Measurements from ENCODE around the gene GOLGA3.
"Not testable (repeated sequence)": the region's sequence is repeated elsewhere in the genome, so short reads cannot be mapped to it uniquely, and the experiment has no call there.

The GOLGA3 gene

DNA sequence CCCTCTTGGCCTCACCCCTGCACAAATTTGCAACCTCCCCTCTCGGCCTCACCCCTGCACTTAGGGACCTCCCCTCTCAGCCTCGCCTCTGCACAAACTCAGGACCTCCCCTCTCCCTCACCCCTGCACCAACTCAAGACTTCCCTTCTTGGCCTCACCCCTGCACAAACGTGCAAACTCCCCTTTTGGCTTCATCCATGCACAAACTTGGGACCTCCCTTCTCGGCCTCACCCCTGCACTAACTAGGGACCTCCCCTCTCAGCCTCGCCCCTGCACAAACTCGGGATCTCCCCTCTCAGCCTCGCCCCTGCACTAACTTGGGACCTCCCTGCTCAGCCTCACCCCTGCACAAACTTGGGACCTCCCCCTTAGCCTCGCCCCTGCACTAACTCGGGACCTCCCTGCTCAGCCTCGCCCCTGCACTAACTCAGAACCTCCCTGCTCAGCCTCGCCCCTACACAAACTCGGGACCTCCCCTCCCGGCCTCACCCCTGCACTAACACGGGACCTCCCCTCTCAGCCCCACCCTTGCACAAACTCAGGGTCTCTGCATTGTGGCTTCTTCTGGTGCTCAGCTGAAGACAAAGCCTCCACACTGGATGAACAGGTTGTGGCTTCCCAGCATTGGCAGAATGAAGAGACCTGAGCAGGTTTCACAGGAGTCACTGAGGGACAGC, 11.0 kb upstream of the GOLGA3 start:
- no peak overlapping the region for H3K4me3 ChIP-seq (ENCODE audit: low read depth, low read length)
- no peak for TF ChIP-seq POLR2A (IDR thresholded peaks at IDR 0.05; ENCODE audit: extremely low read depth, insufficient read length)
- TF ChIP-seq, protein P1, sequence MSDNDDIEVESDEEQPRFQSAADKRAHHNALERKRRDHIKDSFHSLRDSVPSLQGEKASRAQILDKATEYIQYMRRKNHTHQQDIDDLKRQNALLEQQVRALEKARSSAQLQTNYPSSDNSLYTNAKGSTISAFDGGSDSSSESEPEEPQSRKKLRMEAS (IDR thresholded peaks at IDR 0.05; ENCODE audit: low read depth, low read length) = no peak
- no peak for TF ChIP-seq MYC (IDR thresholded peaks at IDR 0.05; ENCODE audit: low read depth, low read length)
- TF ChIP-seq, protein P2, sequence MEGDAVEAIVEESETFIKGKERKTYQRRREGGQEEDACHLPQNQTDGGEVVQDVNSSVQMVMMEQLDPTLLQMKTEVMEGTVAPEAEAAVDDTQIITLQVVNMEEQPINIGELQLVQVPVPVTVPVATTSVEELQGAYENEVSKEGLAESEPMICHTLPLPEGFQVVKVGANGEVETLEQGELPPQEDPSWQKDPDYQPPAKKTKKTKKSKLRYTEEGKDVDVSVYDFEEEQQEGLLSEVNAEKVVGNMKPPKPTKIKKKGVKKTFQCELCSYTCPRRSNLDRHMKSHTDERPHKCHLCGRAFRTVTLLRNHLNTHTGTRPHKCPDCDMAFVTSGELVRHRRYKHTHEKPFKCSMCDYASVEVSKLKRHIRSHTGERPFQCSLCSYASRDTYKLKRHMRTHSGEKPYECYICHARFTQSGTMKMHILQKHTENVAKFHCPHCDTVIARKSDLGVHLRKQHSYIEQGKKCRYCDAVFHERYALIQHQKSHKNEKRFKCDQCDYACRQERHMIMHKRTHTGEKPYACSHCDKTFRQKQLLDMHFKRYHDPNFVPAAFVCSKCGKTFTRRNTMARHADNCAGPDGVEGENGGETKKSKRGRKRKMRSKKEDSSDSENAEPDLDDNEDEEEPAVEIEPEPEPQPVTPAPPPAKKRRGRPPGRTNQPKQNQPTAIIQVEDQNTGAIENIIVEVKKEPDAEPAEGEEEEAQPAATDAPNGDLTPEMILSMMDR (IDR thresholded peaks at IDR 0.05; ENCODE audit: low read depth, low read length) = no peak
- no peak for DNase-seq (ENCODE audit: low read depth)

DNA sequence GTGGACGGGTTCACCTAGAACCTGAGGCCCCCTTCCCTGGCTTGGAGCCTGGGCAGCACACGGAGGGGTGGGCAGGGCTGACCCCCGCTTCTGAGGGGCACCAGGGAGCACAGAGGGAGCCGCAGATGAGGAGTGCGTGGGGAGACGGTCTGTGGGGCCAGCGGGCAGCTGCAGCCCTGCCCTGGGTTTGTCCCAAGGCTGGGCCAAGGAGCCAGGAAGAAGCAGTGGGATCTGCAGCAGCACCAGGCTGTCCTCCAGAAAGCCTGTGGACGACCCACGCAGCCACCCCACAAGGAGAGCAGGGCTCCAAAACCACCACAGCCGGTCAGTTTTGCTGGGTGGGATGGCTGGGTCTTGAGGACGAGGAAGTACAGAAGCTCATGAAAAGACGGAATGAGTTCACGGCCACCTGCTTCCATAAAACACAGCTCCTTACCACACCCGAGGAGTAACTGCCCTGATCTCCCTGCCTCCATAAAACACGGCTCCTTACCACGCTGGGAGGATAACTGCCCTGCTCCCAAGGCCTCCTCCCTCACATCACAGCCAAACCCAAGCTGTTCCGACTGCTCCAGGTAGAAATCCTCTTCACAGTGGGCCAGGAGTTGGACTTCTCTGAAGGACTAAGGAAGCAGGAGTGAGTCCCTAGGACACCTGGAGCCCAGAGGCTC, 9.9 kb upstream of the GOLGA3 start:
- DNase-seq (ENCODE audit: low read depth) = no peak
- no peak overlapping the region for H3K4me3 ChIP-seq (ENCODE audit: low read depth, low read length)
- TF ChIP-seq, protein P1 (IDR thresholded peaks at IDR 0.05; ENCODE audit: low read depth, low read length) = no peak
- TF ChIP-seq, protein P2 (IDR thresholded peaks at IDR 0.05; ENCODE audit: low read depth, low read length) = no peak
- no peak for TF ChIP-seq POLR2A (IDR thresholded peaks at IDR 0.05; ENCODE audit: extremely low read depth, insufficient read length)
- TF ChIP-seq MYC (IDR thresholded peaks at IDR 0.05; ENCODE audit: low read depth, low read length) = no peak

DNA sequence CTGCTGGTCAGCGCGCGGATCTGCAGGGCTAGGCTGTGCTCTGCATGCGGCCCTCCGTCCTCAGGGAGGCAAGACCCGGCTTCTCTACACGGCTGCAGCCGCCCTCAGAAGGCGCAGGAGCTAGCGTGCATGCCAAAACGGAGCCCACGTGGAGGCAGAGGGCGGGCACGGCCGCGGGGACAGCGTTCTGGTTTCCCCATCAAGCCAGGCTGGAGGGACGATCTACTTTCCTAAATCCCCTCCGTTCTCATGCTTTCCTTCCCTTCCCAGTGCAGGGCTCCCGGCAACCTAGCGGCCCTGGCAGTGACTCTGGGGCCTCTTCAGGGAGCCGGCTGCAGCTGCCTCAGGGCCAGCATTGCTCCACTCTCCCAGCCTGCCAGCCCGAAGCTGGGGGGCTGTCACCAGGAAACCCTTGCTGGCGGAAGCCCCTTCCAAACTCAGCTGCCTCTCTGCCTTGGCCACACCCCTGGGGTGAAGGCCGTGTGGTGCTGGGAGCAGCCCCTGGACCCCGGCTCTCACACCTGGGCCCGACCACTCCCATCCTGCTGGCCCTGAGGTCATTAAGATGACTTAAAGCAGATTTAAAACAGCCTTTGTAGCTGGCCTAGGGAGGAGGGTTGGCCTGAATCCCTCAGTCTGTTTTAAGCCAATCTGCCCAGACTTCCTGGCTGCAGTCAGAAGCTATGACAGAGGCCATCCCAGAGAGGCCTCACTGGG, 9.2 kb upstream of the GOLGA3 start:
- TF ChIP-seq MYC (IDR thresholded peaks at IDR 0.05; ENCODE audit: low read depth, low read length) (no peak), POLR2A (IDR thresholded peaks at IDR 0.05; ENCODE audit: extremely low read depth, insufficient read length) (no peak)
- TF ChIP-seq, protein P2 (IDR thresholded peaks at IDR 0.05; ENCODE audit: low read depth, low read length) = no peak
- TF ChIP-seq, protein P1 (IDR thresholded peaks at IDR 0.05; ENCODE audit: low read depth, low read length) = no peak
- DNase-seq (ENCODE audit: low read depth) = no peak
- no peak overlapping the region for H3K4me3 ChIP-seq (ENCODE audit: low read depth, low read length)

DNA sequence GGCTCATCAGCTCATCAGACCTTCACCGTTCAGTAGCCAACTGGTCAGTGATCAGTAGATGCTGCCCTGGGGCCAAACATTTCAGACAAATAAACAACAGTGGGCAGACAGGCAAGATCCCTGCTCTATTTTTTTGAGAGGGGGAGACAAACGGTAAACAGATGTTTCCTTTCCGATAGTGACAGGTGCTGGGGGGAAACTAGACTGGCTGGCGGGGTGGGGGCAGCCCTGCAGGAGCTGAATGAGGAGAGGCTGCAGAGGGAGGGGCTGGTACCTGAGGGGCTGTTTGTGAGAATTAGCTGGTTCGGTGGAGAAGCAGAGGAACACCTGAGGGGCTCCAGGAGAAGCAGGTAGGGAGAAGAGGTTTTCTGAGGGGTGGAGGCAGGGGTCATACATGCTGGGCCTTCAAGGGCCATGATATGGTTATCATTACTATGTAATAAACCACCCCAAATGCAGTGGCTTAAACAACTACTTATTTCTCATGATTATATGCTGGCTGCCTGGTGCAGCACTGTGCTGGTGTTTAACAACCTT, 8.2 kb upstream of the GOLGA3 start:
- TF ChIP-seq, protein P2 (IDR thresholded peaks at IDR 0.05; ENCODE audit: low read depth, low read length) = no peak
- no peak for TF ChIP-seq MYC (IDR thresholded peaks at IDR 0.05; ENCODE audit: low read depth, low read length)
- no peak for TF ChIP-seq POLR2A (IDR thresholded peaks at IDR 0.05; ENCODE audit: extremely low read depth, insufficient read length)
- no peak for DNase-seq (ENCODE audit: low read depth)
- H3K4me3 ChIP-seq (ENCODE audit: low read depth, low read length) = no peak overlapping the region

DNA sequence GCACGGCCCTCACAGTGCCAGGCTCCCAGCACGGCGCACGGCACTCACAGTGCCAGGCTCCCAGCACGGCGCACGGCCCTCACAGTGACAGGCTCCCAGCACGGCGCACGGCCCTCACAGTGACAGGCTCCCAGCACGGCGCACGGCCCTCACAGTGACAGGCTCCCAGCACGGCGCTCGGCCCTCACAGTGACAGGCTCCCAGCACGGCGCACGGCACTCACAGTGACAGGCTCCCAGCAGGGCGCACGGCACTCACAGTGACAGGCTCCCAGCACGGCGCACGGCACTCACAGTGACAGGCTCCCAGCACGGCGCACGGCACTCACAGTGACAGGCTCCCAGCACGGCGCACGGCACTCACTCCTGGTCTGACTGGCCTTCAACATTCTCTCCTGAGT, 7.6 kb upstream of the GOLGA3 start:
- not testable (repeated sequence) for H3K4me3 ChIP-seq (ENCODE audit: low read depth, low read length); DNase-seq (ENCODE audit: low read depth)

Data from NB4 (cell line).